Endothelial cell of umbilical vein (primary cell): Measurements from ENCODE around the gene ARL5C.

ENCODE experiments used
- EZH2 ChIP-seq: IDR thresholded peaks from 2 replicates; pipeline ENCODE4 v1.6.1; 2012; ENCODE audit warnings: borderline replicate concordance, low read depth, mild to moderate bottlenecking, moderate library complexity, low read length, inconsistent platforms; ENCODE audit not compliant: severe bottlenecking
- FOS ChIP-seq: IDR thresholded peaks from 2 replicates; pipeline ENCODE4 v1.6.1; 2011; ENCODE audit warnings: mild to moderate bottlenecking, low read length, moderate library complexity, borderline replicate concordance; ENCODE audit not compliant: insufficient read depth
- GATA2 ChIP-seq: IDR thresholded peaks from 2 replicates; pipeline ENCODE4 v1.7.0; 2011; ENCODE audit warnings: low read depth, mild to moderate bottlenecking, moderate library complexity, mixed read lengths, low read length; ENCODE audit not compliant: insufficient read length, insufficient read depth
- JUN ChIP-seq: IDR thresholded peaks from 2 replicates; pipeline ENCODE4 v1.6.1; 2011; ENCODE audit warnings: borderline replicate concordance, low read depth; ENCODE audit not compliant: insufficient read length, insufficient read depth
- POLR2A ChIP-seq: IDR thresholded peaks from 2 replicates; pipeline ENCODE4 v1.6.1; 2012; ENCODE audit warnings: low read depth, mild to moderate bottlenecking, control low read depth, low read length
- POLR2AphosphoS5 ChIP-seq: IDR thresholded peaks from 2 replicates; pipeline ENCODE4 v1.6.1; 2012; ENCODE audit warnings: low read depth, mild to moderate bottlenecking, control low read depth, low read length, moderate library complexity; ENCODE audit not compliant: insufficient read depth
- TF ChIP-seq, protein P1 (sequence below): IDR thresholded peaks from 2 replicates; pipeline ENCODE4 v1.6.1; 2011; ENCODE audit not compliant: insufficient read depth, insufficient read length
- TF ChIP-seq, protein P2 (sequence below), 2 donors: IDR thresholded peaks; 1 replicate in 1 of 2; 2 replicates in 1 of 2; pipeline ENCODE4 v1.5.1; 2011; ENCODE audit warnings: low read length in 2 of 2, mild to moderate bottlenecking in 2 of 2, moderate library complexity in 2 of 2, control low read depth in 1 of 2, inconsistent platforms in 1 of 2, low read depth in 1 of 2; ENCODE audit not compliant: insufficient read depth in 1 of 2; ENCODE audit errors: extremely low read depth in 1 of 2

DNA sequence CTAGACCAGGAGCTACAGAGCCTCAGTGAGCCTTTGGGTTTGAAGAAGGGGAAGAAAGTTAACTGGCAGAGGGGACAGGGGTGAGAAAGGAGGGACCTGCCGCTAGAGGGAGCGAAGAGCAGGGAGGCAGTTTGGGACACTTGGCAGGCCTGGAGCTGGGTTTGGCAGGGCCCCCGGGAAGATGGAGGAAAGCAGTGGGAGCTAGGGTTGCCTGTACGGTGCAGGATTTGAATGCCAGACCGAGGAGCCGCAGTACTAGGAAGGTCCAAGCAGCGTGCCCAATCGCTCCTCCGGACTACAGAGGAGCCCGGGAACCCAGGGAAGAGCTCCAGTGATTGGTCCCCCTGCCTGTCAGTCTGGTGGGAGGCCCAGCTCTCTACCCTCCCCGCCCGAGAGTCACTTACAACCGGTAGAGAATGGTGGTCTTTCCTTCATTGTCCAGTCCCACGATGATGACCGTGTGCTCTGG lies 1.3 kb downstream of the ARL5C start:
- TF ChIP-seq, protein P1, sequence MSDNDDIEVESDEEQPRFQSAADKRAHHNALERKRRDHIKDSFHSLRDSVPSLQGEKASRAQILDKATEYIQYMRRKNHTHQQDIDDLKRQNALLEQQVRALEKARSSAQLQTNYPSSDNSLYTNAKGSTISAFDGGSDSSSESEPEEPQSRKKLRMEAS: no peak
- TF ChIP-seq POLR2A (no peak), FOS (no peak), EZH2 (no peak), POLR2AphosphoS5 (no peak), JUN (no peak), GATA2 (no peak)
- TF ChIP-seq, protein P2, sequence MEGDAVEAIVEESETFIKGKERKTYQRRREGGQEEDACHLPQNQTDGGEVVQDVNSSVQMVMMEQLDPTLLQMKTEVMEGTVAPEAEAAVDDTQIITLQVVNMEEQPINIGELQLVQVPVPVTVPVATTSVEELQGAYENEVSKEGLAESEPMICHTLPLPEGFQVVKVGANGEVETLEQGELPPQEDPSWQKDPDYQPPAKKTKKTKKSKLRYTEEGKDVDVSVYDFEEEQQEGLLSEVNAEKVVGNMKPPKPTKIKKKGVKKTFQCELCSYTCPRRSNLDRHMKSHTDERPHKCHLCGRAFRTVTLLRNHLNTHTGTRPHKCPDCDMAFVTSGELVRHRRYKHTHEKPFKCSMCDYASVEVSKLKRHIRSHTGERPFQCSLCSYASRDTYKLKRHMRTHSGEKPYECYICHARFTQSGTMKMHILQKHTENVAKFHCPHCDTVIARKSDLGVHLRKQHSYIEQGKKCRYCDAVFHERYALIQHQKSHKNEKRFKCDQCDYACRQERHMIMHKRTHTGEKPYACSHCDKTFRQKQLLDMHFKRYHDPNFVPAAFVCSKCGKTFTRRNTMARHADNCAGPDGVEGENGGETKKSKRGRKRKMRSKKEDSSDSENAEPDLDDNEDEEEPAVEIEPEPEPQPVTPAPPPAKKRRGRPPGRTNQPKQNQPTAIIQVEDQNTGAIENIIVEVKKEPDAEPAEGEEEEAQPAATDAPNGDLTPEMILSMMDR (IDR thresholded peaks at IDR 0.05; ENCODE audit: extremely low read depth in 1 of 2, insufficient read depth in 1 of 2, low read depth in 1 of 2, low read length in 2 of 2): peak; percentile 70 to 89
